H1 (cell line): ENCODE results near the gene PDC. TPM values are rescaled to one million over a fixed set of nuclear protein-coding genes. Genes with fewer than 3 reads are reported as not detected.
"Not testable (repeated sequence)": the region's sequence is repeated elsewhere in the genome, so short reads cannot be mapped to it uniquely, and the experiment has no call there.

Source experiments
- CTCF ChIA-PET: fragments of 300-600 bp; sonication (Branson Sonifier 250); formaldehyde crosslinking; loops from one replicate; lab custom pipeline; 2021; ENCODE audit not compliant: partially characterized antibody; lab: Charles Lee
- POLR2A ChIA-PET: fragments of 300-600 bp; sonication (Branson Sonifier 250); formaldehyde crosslinking; loops from one replicate; lab custom pipeline; 2021; ENCODE audit warnings: inconsistent platforms; ENCODE audit not compliant: partially characterized antibody; lab: Charles Lee
- DNase-seq, 2 experiments: peaks; one replicate each; pipeline versions ENCODE4 v3.0.0 to v3.0.0-alpha.2; 2010 to 2022; ENCODE audit warnings: low spot score in 2 of 2, low read depth in 1 of 2, mixed read lengths in 1 of 2
- FAIRE-seq: peaks from 2 replicates; lab custom pipeline; 2011; peaks lifted over from hg19 to GRCh38; lab: Jason Lieb, UNC
- H2AFZ ChIP-seq: 2 replicates; pipeline ENCODE4 v1.8.1; 2012; ENCODE audit warnings: low read length, inconsistent platforms
- H2AK5ac ChIP-seq: 2 replicates; pipeline ENCODE4 v1.6.1; 2013; ENCODE audit warnings: low read depth, low read length
- H2BK120ac ChIP-seq: replicated peaks from 2 replicates; pipeline ENCODE3; 2013; ENCODE audit warnings: low read depth, low read length, inconsistent platforms
- H2BK12ac ChIP-seq: 2 replicates; pipeline ENCODE4 v1.6.1; 2013; ENCODE audit warnings: low read depth, low read length
- H2BK15ac ChIP-seq: 2 replicates; pipeline ENCODE4 v1.6.1; 2013; ENCODE audit warnings: low read length
- H2BK20ac ChIP-seq: 2 replicates; pipeline ENCODE4 v1.6.1; 2013; ENCODE audit warnings: low read length
- H2BK5ac ChIP-seq: 2 replicates; pipeline ENCODE4 v1.6.1; 2013; ENCODE audit warnings: low read depth, low read length
- H3K14ac ChIP-seq: 2 replicates; pipeline ENCODE4 v1.6.1; 2013; ENCODE audit warnings: inconsistent platforms; ENCODE audit not compliant: insufficient read length
- H3K18ac ChIP-seq: 2 replicates; pipeline ENCODE4 v1.6.1; 2013; ENCODE audit warnings: low read length; ENCODE audit errors: extremely low read depth
- H3K23ac ChIP-seq: 2 replicates; pipeline ENCODE4 v1.6.1; 2013; ENCODE audit warnings: inconsistent platforms; ENCODE audit not compliant: insufficient read length
- H3K23me2 ChIP-seq: 2 replicates; pipeline ENCODE4 v1.6.1; 2013; ENCODE audit warnings: low read depth, low read length
- H3K27ac ChIP-seq: 2 replicates; pipeline ENCODE4 v1.6.1; 2011; ENCODE audit warnings: low read depth, low read length, inconsistent platforms
- H3K27me3 ChIP-seq, 4 experiments: replicated peaks in 1 of 4; 1 replicate in 1 of 4; 2 replicates in 3 of 4; pipeline versions ENCODE4 v1.6.1 to v1.8.1; 2011 to 2013; ENCODE audit warnings: low read length in 3 of 4, mild to moderate bottlenecking in 3 of 4, inconsistent platforms in 2 of 4, mixed read lengths in 2 of 4, moderate library complexity in 1 of 4; ENCODE audit not compliant: control insufficient read depth in 3 of 4, insufficient read depth in 3 of 4; ENCODE audit errors: extremely low read depth in 1 of 4
- H3K36me3 ChIP-seq, 4 experiments: 2 replicates each; pipeline versions ENCODE4 v1.6.1 to v1.8.1; 2011 to 2013; ENCODE audit warnings: mild to moderate bottlenecking in 4 of 4, low read length in 3 of 4, moderate library complexity in 2 of 4, control low read depth in 1 of 4, inconsistent platforms in 1 of 4; ENCODE audit not compliant: insufficient read depth in 4 of 4, control insufficient read depth in 2 of 4
- H3K4ac ChIP-seq: replicated peaks from 2 replicates; pipeline ENCODE3; 2013; ENCODE audit warnings: low read length, low read depth, mixed read lengths, inconsistent platforms; ENCODE audit not compliant: insufficient read length
- H3K4me1 ChIP-seq, 4 experiments: replicated peaks in 1 of 4; 1 replicate in 1 of 4; 2 replicates in 3 of 4; pipeline versions ENCODE4 v1.6.1 to v1.8.1; 2011 to 2013; ENCODE audit warnings: low read length in 3 of 4, inconsistent platforms in 2 of 4, mixed read lengths in 1 of 4; ENCODE audit not compliant: insufficient read depth in 4 of 4, control insufficient read depth in 3 of 4
- H3K4me2 ChIP-seq, 2 experiments: 2 replicates each; pipeline versions ENCODE4 v1.6.1 to v1.8.1; 2011 to 2013; ENCODE audit warnings: low read depth in 2 of 2, low read length in 2 of 2, control low read depth in 1 of 2, inconsistent platforms in 1 of 2, mild to moderate bottlenecking in 1 of 2; ENCODE audit not compliant: insufficient read depth in 1 of 2
- H3K4me3 ChIP-seq, 4 experiments: fragments of 200-600, 300-600 bp in 1 of 4; sonication (generic), shearing (Covaris generic), sonication (Bioruptor Twin) in 1 of 4; 2 replicates each; pipeline versions ENCODE4 v1.5.1 to v1.8.1; 2011 to 2016; ENCODE audit warnings: low read length in 4 of 4, low read depth in 3 of 4, control low read depth in 2 of 4, inconsistent platforms in 2 of 4, mild to moderate bottlenecking in 2 of 4, mixed read lengths in 1 of 4, moderate library complexity in 1 of 4; ENCODE audit not compliant: insufficient read depth in 2 of 4; ENCODE audit errors: extremely low read depth in 1 of 4
- H3K56ac ChIP-seq: replicated peaks from 2 replicates; pipeline ENCODE3; 2013; ENCODE audit warnings: low read depth, mild to moderate bottlenecking, mixed read lengths, low read length, inconsistent platforms; ENCODE audit not compliant: insufficient read length
- H3K79me1 ChIP-seq: 2 replicates; pipeline ENCODE4 v1.6.1; 2013; ENCODE audit warnings: low read depth, low read length, control low read depth
- H3K79me2 ChIP-seq, 2 experiments: 2 replicates each; pipeline versions ENCODE4 v1.6.1 to v1.8.1; 2012 to 2013; ENCODE audit warnings: low read length in 2 of 2, mild to moderate bottlenecking in 2 of 2, inconsistent platforms in 1 of 2; ENCODE audit not compliant: insufficient read depth in 2 of 2, control insufficient read depth in 1 of 2
- H3K9ac ChIP-seq, 4 experiments: replicated peaks in 1 of 4; 1 replicate in 1 of 4; 2 replicates in 3 of 4; pipeline versions ENCODE4 v1.6.1 to v1.8.1; 2011 to 2013; ENCODE audit warnings: low read depth in 3 of 4, low read length in 3 of 4, control low read depth in 2 of 4, mild to moderate bottlenecking in 2 of 4, moderate library complexity in 2 of 4, inconsistent platforms in 1 of 4; ENCODE audit errors: extremely low read depth in 1 of 4
- H3K9me3 ChIP-seq, 2 experiments: 2 replicates each; pipeline versions ENCODE4 v1.6.1 to v1.8.1; 2012 to 2013; ENCODE audit warnings: mild to moderate bottlenecking in 2 of 2, moderate library complexity in 2 of 2, control low read depth in 1 of 2, inconsistent platforms in 1 of 2, low read depth in 1 of 2, low read length in 1 of 2, mixed read lengths in 1 of 2; ENCODE audit not compliant: insufficient read depth in 2 of 2
- H4K20me1 ChIP-seq, 2 experiments: replicated peaks in 1 of 2; 2 replicates each; pipeline versions ENCODE3 to v1.8.1; 2011 to 2013; ENCODE audit warnings: inconsistent platforms in 2 of 2, low read length in 2 of 2, mild to moderate bottlenecking in 1 of 2; ENCODE audit not compliant: insufficient read depth in 2 of 2, control insufficient read depth in 1 of 2
- H4K5ac ChIP-seq: 2 replicates; pipeline ENCODE4 v1.6.1; 2013; ENCODE audit warnings: low read length, low read depth, mixed read lengths, inconsistent platforms; ENCODE audit not compliant: insufficient read length
- H4K8ac ChIP-seq: 2 replicates; pipeline ENCODE4 v1.8.0; 2013; ENCODE audit warnings: mild to moderate bottlenecking, moderate library complexity, low read length, inconsistent platforms; ENCODE audit not compliant: insufficient read depth; ENCODE audit errors: extremely low read depth
- H4K91ac ChIP-seq: replicated peaks from 2 replicates; pipeline ENCODE3; 2013; ENCODE audit warnings: low read length, mixed read lengths, inconsistent platforms; ENCODE audit not compliant: insufficient read length
- WGBS, 2 experiments: shearing (Covaris generic) in 1 of 2; methylation state at CpG; one replicate each; pipeline versions ENCODE4 v1.1.6 to v1.1.7; 2013 to 2015; ENCODE audit warnings: low lambda C conversion rate in 2 of 2, mixed read lengths in 2 of 2, inconsistent platforms in 1 of 2, low coverage in 1 of 2, missing lambda C conversion rate in 1 of 2; ENCODE audit not compliant: insufficient replicate concordance in 2 of 2, insufficient coverage in 1 of 2, insufficient read length in 1 of 2; ENCODE audit errors: extremely low coverage in 1 of 2, missing lambda C conversion rate in 1 of 2; 5-methylcytosine and 5-hydroxymethylcytosine counted together
- polyA plus RNA-seq, 7 experiments: library from polyadenylated mRNA; depleted of rRNA in 3 of 7; stranded (reverse) in 5 of 7; unstranded in 2 of 7; fragments of >200 nt in 5 of 7; fragments of 200-250 nt in 2 of 7; gene quantifications; 1 replicate in 5 of 7; 2 replicates in 1 of 7; 4 replicates in 1 of 7; pipeline versions ENCODE4 v1.2.1 to v1.2.3, GENCODE V29; 2011 to 2013; ENCODE audit warnings: missing spikeins in 2 of 7, mixed read lengths in 2 of 7
- total RNA-seq: library from RNA; stranded (reverse); fragmentation: NEBNext Ultra II Directional; extraction: Animal tissue kit (Norgen Biotek cat#: 25700); gene quantifications from 2 replicates; pipeline ENCODE4 v1.2.1, GENCODE V29; 2021

PDC gene
- total and polyA plus RNA-seq, 2 of the 8 experiments (the other 6 are each of a cell fraction or from before 2014, with no cell fraction given) = not detected

DNA sequence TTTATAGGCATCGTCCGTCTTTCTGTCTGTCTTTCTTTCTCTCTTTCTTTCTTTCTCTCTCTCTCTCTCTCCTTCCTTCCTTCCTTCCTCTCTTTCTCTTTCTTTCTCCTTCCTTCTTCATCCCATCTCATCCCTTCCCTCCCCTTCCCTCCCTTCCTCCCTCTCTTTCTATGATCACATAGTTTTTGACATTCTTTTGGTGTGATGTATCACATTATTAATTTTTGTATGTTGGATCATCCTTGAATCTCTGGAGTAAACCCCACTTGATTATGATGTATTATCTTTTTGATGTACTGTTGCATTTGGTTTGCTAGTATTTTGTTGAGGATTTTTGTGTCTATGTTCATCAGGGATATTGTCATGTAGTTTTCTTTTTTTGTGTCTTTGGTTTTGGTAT is 59.5 kb downstream of the PDC start:
- H3K23ac ChIP-seq, H2BK5ac ChIP-seq, H4K8ac ChIP-seq, H3K27me3 ChIP-seq, H3K27ac ChIP-seq, H2AFZ ChIP-seq, CTCF ChIA-PET, H2AK5ac ChIP-seq, DNase-seq, H2BK20ac ChIP-seq, H4K5ac ChIP-seq, FAIRE-seq, H2BK12ac ChIP-seq, H3K56ac ChIP-seq, H3K4me2 ChIP-seq, H3K4ac ChIP-seq, POLR2A ChIA-PET, H3K4me3 ChIP-seq, H3K23me2 ChIP-seq, H3K9ac ChIP-seq, H2BK15ac ChIP-seq, H3K4me1 ChIP-seq, H3K79me2 ChIP-seq, H4K20me1 ChIP-seq, H4K91ac ChIP-seq, H3K18ac ChIP-seq, H2BK120ac ChIP-seq, H3K14ac ChIP-seq, H3K79me1 ChIP-seq, H3K9me3 ChIP-seq: not testable (repeated sequence)
- WGBS, 2 experiments = no CpG with 5 or more reads among the region's 2 CpGs
- peaks cover 0 to 47% (median 12%) of the 10 kb centered on the region in 4 experiments; a peak in 4 of 8 replicates for H3K36me3 ChIP-seq

Other genes with a start within 250 kb of the PDC start
- gene PRG4, start 164.8 kb downstream of the PDC start, total RNA-seq = not detected in 2 replicates
- not detected in 2 replicates for gene PRG4, start 164.8 kb downstream of the PDC start, polyA plus RNA-seq (2011; rRNA removed)
- gene TPR, start 85.9 kb downstream of the PDC start, total RNA-seq = 102 and 104 TPM in 2 replicates
- 51.4 and 57.1 TPM in 2 replicates for gene TPR, start 85.9 kb downstream of the PDC start, polyA plus RNA-seq (2011; rRNA removed)
- gene ODR4, start 85.3 kb downstream of the PDC start, total RNA-seq = 13.8 and 14.1 TPM in 2 replicates
- 2.1 and 4.1 TPM in 2 replicates for gene ODR4, start 85.3 kb downstream of the PDC start, polyA plus RNA-seq (2011; rRNA removed)
- gene PTGS2, start 219.3 kb upstream of the PDC start, total RNA-seq = 0.23 and 0.35 TPM in 2 replicates
- gene PTGS2, start 219.3 kb upstream of the PDC start, polyA plus RNA-seq (2011; rRNA removed) = 0.28 and 0.29 TPM in 2 replicates